CD4-positive, alpha-beta T cell treated with Interleukin-15 for 4 hours (primary cell): ENCODE data around the gene ZBTB17.
"Not testable (repeated sequence)": the region's sequence is repeated elsewhere in the genome, so short reads cannot be mapped to it uniquely, and the experiment has no call there.

Source experiments
- DNase-seq: peaks from one replicate; pipeline ENCODE4 v3.0.0-alpha.2; 2020; ENCODE audit warnings: low spot score

ZBTB17 gene

DNA sequence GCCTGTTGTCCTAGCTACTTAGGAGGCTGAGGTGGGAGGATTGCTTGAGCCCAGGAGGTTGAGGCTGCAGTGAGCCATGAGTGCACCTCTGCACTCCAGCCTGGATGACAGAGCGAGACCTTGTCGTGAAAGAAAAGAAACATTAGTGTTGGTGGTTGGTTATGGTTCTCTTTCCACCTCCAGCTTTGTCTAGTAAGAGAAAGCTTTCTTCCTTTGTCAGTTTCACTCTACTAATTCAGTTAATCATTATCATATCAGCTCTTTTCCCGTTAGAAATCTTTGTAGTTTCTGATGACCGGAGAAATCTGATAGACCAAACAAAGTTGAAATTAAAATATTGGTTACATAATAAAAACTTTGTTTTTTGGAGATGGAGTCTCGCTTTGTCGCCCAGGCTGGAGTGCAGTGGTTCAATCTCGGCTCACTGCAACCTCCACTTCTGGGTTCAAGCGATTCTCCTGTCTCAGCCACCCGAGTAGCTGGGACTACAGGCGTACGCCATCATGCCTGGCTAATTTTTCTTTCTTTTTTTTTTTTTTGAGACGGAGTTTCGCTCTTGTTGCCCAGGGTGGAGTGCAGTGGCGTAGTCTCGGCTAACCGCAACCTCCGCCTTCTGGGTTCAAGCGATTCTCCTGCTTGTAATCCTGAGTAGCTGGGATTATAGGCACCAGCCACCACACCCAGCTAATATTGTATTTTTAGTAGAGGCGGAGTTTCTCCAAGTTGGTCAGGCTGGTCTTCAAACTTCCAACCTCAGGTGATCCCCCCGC lies 78.9 kb downstream of the ZBTB17 start:
- not testable (repeated sequence) for DNase-seq

- DNase-seq: no peak
Measured at GRCh38 chr1:15895233-15895632, 80.7 kb downstream of the ZBTB17 start.

DNA sequence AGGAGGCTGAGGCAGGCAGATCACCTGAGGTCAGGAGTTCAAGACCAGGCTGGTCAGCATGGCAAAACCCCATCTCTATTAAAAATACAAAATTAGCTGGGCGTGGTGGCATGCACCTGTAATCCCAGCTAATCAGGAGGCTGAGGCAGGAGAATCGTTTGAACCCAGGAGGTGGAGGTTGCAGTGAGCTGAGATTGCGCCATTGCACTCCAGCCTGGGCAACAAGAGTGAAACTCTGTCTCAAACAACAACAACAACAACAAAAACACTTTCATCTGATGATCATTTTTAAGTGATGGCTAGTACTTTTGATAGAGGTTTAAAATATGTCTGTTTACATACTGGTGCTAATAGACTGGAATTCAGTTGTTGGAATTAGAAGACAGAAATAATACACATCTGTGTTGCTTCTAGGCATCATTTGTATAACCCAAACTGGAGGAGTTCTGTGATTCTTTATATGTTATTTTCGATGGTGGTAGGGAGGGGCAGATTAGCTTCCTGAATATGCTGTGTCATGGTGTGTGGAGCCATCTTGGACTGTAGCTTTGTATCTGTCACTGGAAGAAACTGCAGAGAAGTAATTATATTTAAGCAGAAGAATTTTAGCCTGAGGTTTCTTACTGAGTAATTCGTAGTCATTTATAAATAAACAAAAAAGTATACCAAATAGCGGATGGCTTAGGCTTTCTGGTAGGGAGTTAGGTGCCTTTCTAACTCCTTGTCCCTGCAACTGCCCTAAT lies 82.9 kb downstream of the ZBTB17 start:
- DNase-seq: not testable (repeated sequence)
